Uterus (tissue), 4 donors: ENCODE data around the gene AMBRA1. TPM values are rescaled to one million over a fixed set of nuclear protein-coding genes. Genes with fewer than 3 reads are reported as not detected.

Source experiments
- DNase-seq, 2 donors: peaks; one replicate each; pipeline ENCODE4 v3.0.0-alpha.2; 2019 to 2020
- H3K27ac ChIP-seq, 2 donors: fragments of 200-600 bp; sonication (generic); 1 replicate in 1 of 2; 2 replicates in 1 of 2; pipeline ENCODE4 v1.5.1; 2016 to 2018
- H3K27me3 ChIP-seq, 2 donors: fragments of 200-600 bp; sonication (generic); one replicate each; pipeline ENCODE4 v1.5.1; 2018 to 2019; ENCODE audit warnings: control low read depth in 1 of 2
- H3K36me3 ChIP-seq, 2 donors: fragments of 200-600 bp; sonication (generic); one replicate each; pipeline ENCODE4 v1.5.1; 2019; ENCODE audit warnings: control low read depth in 1 of 2
- H3K4me1 ChIP-seq, 2 donors: fragments of 200-600 bp; sonication (generic); one replicate each; pipeline ENCODE4 v1.5.1; 2018 to 2019; ENCODE audit warnings: control low read depth in 1 of 2
- H3K4me3 ChIP-seq, 2 donors: fragments of 200-600 bp; sonication (generic); 1 replicate in 1 of 2; 2 replicates in 1 of 2; pipeline ENCODE4 v1.5.1; 2018 to 2019; ENCODE audit warnings: mild to moderate bottlenecking in 1 of 2
- H3K9me3 ChIP-seq, 2 donors: fragments of 200-600 bp; sonication (generic); one replicate each; pipeline ENCODE4 v1.5.1; 2019; ENCODE audit warnings: control low read depth in 1 of 2
- POLR2A ChIP-seq, 2 donors: fragments of 450-650 bp; IDR thresholded peaks; one replicate each; pipeline ENCODE4 v1.6.1; 2016; ENCODE audit warnings: antibody characterized with exemption in 2 of 2, mild to moderate bottlenecking in 1 of 2, moderate library complexity in 1 of 2
- intact Hi-C: fragments of 100-400 bp; cut with DNase I; formaldehyde crosslinking; loops from one replicate; pipeline ENCODE4 v1.15.1; 2023; ENCODE audit warnings: low total_unique reads
- total RNA-seq, 4 donors: library from RNA; depleted of rRNA in 3 of 4; stranded (reverse); fragments of >200 nt in 3 of 4; gene quantifications; one replicate each; pipeline versions ENCODE4 v1.1.0 to v1.2.4, GENCODE V29; 2014 to 2023
- TF ChIP-seq, protein P1 (sequence below), 4 experiments: fragments of 200-600 bp in 2 of 4; fragments of 450-650 bp in 2 of 4; sonication (generic) in 2 of 4; IDR thresholded peaks; one replicate each; pipeline ENCODE4 v1.5.1; 2016 to 2019; ENCODE audit warnings: antibody characterized with exemption in 4 of 4, mild to moderate bottlenecking in 2 of 4, moderate library complexity in 1 of 4
- donor health status: DM: yes; HTN: yes; CAD: no.

AMBRA1 gene
- total RNA-seq, 4 donors from 2014 or later, result 22.6 to 55.3 (median 41.4) TPM

DNA sequence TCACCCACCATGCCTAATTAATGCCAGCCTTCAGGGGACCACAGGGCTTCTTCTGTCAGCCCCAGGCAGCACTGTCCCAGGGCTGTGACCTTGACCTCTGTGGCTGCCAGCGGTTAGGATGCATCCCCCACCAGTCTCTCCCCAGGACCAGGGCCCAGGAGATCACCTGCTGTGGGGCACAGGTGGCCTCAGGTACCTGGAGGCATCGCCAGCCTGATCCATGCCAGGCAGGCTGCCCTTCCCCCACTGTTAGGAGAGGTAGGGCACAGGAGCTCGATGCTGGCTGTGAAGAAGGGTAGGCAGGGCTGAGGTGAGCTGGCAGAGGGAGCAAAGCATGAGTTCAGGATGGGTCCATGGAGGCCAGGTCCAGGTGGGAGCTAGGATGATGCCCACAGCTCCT, 229.0 kb downstream of the AMBRA1 start:
- intact Hi-C loops, result no loop called here
- Histone ChIP-seq H3K4me1 (peaks cover 0 to 7% of the 10 kb centered on the region in 2 donors), H3K36me3 (no peaks in the 10 kb centered on the region), H3K27me3 (no peaks in the 10 kb centered on the region), H3K9me3 (no peaks in the 10 kb centered on the region), H3K27ac (no peak overlapping the region), H3K4me3 (no peak overlapping the region)
- TF ChIP-seq POLR2A (IDR thresholded peaks at IDR 0.05), result no peak
- TF ChIP-seq, protein P1, sequence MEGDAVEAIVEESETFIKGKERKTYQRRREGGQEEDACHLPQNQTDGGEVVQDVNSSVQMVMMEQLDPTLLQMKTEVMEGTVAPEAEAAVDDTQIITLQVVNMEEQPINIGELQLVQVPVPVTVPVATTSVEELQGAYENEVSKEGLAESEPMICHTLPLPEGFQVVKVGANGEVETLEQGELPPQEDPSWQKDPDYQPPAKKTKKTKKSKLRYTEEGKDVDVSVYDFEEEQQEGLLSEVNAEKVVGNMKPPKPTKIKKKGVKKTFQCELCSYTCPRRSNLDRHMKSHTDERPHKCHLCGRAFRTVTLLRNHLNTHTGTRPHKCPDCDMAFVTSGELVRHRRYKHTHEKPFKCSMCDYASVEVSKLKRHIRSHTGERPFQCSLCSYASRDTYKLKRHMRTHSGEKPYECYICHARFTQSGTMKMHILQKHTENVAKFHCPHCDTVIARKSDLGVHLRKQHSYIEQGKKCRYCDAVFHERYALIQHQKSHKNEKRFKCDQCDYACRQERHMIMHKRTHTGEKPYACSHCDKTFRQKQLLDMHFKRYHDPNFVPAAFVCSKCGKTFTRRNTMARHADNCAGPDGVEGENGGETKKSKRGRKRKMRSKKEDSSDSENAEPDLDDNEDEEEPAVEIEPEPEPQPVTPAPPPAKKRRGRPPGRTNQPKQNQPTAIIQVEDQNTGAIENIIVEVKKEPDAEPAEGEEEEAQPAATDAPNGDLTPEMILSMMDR (IDR thresholded peaks at IDR 0.05), result no peak
- no peak for DNase-seq

DNA sequence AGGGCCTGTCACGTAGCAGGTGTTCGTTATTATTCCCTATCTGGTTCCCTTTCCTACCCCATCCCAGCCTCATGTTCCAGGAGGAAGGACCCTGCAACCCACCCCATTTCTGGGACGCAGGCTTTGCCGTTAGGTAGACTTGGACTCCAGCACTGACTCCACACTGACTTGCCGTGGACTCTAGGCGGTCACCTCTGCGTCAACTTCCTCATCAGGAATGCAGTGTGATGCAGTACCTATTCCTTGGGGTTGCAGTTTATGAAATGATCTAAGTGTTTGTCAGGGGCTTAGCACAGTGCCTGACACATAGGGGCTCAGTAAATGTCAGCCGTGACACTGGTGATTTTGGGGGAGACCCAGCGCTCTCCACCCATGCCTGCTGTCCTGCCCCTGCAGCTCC, 229.8 kb downstream of the AMBRA1 start:
- intact Hi-C loops, result no loop called here
- H3K36me3 ChIP-seq, result no peaks in the 10 kb centered on the region
- H3K4me3 ChIP-seq, result no peak overlapping the region
- peaks cover 0 to 7% of the 10 kb centered on the region in 2 donors for H3K4me1 ChIP-seq
- H3K27ac ChIP-seq, result no peak overlapping the region
- TF ChIP-seq, protein P1 (IDR thresholded peaks at IDR 0.05), result no peak
- TF ChIP-seq POLR2A (IDR thresholded peaks at IDR 0.05), result no peak
- no peaks in the 10 kb centered on the region for H3K27me3 ChIP-seq
- DNase-seq, result no peak
- no peaks in the 10 kb centered on the region for H3K9me3 ChIP-seq

DNA sequence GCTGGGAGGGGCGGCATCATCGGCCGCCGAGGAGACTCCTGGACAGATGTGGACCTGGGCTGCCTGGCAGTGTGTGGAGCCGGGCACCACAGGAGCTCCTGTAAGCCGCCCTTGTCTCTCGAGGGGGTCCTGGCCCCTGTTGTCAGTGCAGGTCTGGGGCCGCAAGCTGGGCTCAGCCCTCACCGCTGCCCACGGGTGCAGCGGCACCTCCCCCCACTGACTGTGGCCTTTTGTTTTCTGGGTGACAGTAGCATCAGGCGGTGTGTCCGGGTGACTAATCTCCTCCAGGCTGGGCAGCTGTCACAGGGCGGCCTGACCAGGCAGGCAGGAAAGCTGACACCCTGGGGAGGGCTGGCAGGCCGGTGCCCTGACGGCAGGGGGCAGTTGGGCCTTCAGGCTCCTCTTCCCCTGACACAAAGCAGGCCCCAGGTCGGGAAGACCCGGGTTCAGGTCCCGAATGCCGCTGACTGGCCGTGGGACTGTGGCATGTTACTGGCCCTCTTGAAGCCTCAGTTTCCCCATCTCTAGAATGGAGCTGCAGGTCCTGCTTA, 230.3 kb downstream of the AMBRA1 start:
- intact Hi-C loops, result no loop called here
- Histone ChIP-seq H3K4me3 (no peak overlapping the region), H3K27ac (peak overlapping the region; percentile 15 to 67), H3K9me3 (no peaks in the 10 kb centered on the region), H3K27me3 (no peaks in the 10 kb centered on the region), H3K4me1 (peaks cover 0 to 7% of the 10 kb centered on the region in 2 donors), H3K36me3 (no peaks in the 10 kb centered on the region)
- TF ChIP-seq, protein P1 (IDR thresholded peaks at IDR 0.05), result no peak
- TF ChIP-seq POLR2A (IDR thresholded peaks at IDR 0.05), result no peak
- DNase-seq, result no peak

DNA sequence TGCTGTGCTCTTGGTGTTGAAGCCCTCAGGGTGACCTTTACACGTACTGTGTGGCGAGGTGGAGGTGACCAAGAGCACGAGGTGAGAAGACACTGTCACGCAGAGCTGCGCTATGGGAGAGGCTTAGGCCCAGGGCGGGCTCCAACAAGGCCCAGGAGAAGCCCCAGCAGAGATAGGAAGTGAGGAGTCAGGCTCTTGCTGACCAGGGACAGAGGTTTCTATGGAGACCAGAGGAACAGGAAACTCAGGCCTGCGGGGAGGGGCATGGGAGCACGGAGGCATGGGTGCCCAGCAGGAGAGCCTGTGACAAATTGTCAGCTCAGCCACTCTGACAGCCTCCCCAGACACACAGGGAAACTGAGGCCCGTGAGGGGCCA, 230.8 kb downstream of the AMBRA1 start:
- peaks cover 0 to 7% of the 10 kb centered on the region in 2 donors for H3K4me1 ChIP-seq
- intact Hi-C loops, result no loop called here
- no peaks in the 10 kb centered on the region for H3K9me3 ChIP-seq
- H3K4me3 ChIP-seq, result no peak overlapping the region
- H3K36me3 ChIP-seq, result no peaks in the 10 kb centered on the region
- no peak for TF ChIP-seq POLR2A (IDR thresholded peaks at IDR 0.05)
- TF ChIP-seq, protein P1 (IDR thresholded peaks at IDR 0.05), result no peak
- peak overlapping the region; percentile 58 to 67 for H3K27ac ChIP-seq
- peak in 1 of 2 donors; percentile 56 for DNase-seq
- H3K27me3 ChIP-seq, result no peaks in the 10 kb centered on the region

DNA sequence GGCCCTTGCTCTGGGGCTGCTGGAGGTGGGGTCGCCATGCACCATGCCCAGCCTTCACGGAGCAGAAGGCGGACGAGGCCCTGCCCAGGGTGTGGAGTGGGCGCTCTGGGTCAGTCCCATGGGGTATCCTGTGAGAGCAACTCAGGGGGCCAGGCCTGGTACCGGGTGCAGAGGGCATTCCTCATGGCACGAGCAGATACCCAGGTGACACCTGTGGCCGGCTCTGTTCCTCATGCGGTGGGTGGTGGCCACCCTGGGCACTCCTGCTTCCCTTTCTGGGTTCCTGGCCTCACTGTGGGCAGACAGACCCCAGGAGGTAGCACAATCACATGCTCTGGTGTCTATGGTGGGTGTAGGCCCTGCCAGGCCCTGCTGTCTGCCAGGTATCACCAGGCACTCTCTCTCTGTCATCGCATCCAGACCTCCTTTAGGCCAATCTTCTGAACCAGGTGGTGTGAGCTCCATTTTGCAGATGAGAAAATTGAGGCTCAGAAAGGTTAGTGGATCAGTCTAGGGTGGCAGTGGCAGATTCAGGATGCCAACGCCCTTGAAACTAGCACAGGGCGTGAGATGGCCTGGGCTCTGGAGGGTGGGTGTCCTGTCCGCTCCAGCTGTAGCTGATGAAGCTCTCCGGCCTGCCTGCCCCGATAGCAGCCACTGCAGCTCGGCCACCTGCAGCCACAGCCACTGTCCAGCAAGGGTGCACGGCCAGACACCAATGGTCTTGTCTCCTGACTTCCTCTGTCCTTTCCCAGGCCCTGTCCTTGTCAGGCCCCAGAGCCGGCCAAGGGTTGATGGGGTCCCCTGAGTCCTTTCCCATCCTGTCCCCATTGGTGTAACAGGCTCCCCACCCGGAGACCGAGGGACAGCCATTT, 231.4 kb downstream of the AMBRA1 start:
- H3K36me3 ChIP-seq, result no peaks in the 10 kb centered on the region
- intact Hi-C loops, result no loop called here
- H3K9me3 ChIP-seq, result no peaks in the 10 kb centered on the region
- H3K27ac ChIP-seq, result peak overlapping the region; percentile 58 to 67
- no peak for TF ChIP-seq POLR2A (IDR thresholded peaks at IDR 0.05)
- TF ChIP-seq, protein P1 (IDR thresholded peaks at IDR 0.05), result no peak
- DNase-seq, result no peak
- no peak overlapping the region for H3K4me3 ChIP-seq
- no peaks in the 10 kb centered on the region for H3K27me3 ChIP-seq
- peaks cover 0 to 7% of the 10 kb centered on the region in 2 donors for H3K4me1 ChIP-seq
